HepG2 (cell line): ENCODE measurements around the gene DPP6. TPM values are rescaled to one million over a fixed set of nuclear protein-coding genes. Genes with fewer than 3 reads are reported as not detected.

ENCODE experiments used
- ATAC-seq: fragments of 200-7000 bp; cut with Tn5 transposase; 3 replicates; pipeline ENCODE4 v1.9.1; 2020; ENCODE audit warnings: mild to moderate bottlenecking, moderate library complexity
- BruUV-seq: library from RNA; stranded (reverse); fragments of 400-500 nt; replicated peaks from 2 replicates; lab custom pipeline; 2021; lab: Mats Ljungman, UMichigan
- CTCF ChIA-PET: fragments of 300-600 bp; formaldehyde crosslinking; extraction: SDS; loops from one replicate; lab custom pipeline; 2021; ENCODE audit warnings: low total read pairs, inconsistent platforms, low intra/inter-chr PET ratio; lab: Yijun Ruan, JAX
- POLR2A ChIA-PET: fragments of 350-600 bp; sonication (Branson Sonifier 250); formaldehyde crosslinking; loops from one replicate; lab custom pipeline; 2020; ENCODE audit warnings: antibody characterized with exemption, inconsistent platforms; lab: Yijun Ruan, JAX
- DNase-seq: peaks from one replicate; pipeline ENCODE4 v3.0.0-alpha.2; 2015; ENCODE audit warnings: low spot score
- FAIRE-seq: peaks from 3 replicates; lab custom pipeline; 2011; peaks lifted over from hg19 to GRCh38; lab: Jason Lieb, UNC
- H2AFZ ChIP-seq: one replicate; pipeline ENCODE4 v1.6.1; 2011; ENCODE audit warnings: low read length, inconsistent platforms
- H3K27ac ChIP-seq: fragments of 300-600 bp; 3 replicates; pipeline ENCODE4 v1.8.0; 2011; ENCODE audit warnings: mixed run types, mild to moderate bottlenecking, mixed read lengths, low read length, inconsistent platforms; ENCODE audit not compliant: insufficient read depth; ENCODE audit errors: extremely low read length
- H3K27me3 ChIP-seq, 2 experiments: fragments of 200-600 bp in 1 of 2; 2 replicates in 1 of 2; 3 replicates in 1 of 2; pipeline versions ENCODE4 v1.6.0 to v1.8.0; 2011; ENCODE audit warnings: low read length in 2 of 2, mild to moderate bottlenecking in 2 of 2, moderate library complexity in 2 of 2, inconsistent platforms in 1 of 2; ENCODE audit not compliant: insufficient read depth in 2 of 2, control insufficient read depth in 1 of 2
- H3K36me3 ChIP-seq, 2 experiments: fragments of 200-600 bp in 1 of 2; replicated peaks in 1 of 2; 2 replicates in 1 of 2; 3 replicates in 1 of 2; pipeline versions ENCODE4 v1.5.1 to v1.8.0; 2011; ENCODE audit warnings: low read length in 2 of 2, inconsistent platforms in 1 of 2; ENCODE audit not compliant: insufficient read depth in 2 of 2, control insufficient read depth in 1 of 2
- H3K4me1 ChIP-seq: 2 replicates; pipeline ENCODE4 v1.5.1; 2012; ENCODE audit warnings: low read length, inconsistent platforms; ENCODE audit not compliant: insufficient read depth
- H3K4me2 ChIP-seq: 2 replicates; pipeline ENCODE4 v1.6.0; 2011; ENCODE audit warnings: low read depth, low read length, inconsistent platforms
- H3K4me3 ChIP-seq, 3 experiments: fragments of 200-600 bp in 1 of 3; sonication (generic), shearing (Covaris generic) in 1 of 3; replicated peaks in 1 of 3; 2 replicates each; pipeline ENCODE4 v1.5.1; 2011 to 2016; ENCODE audit warnings: low read length in 3 of 3, inconsistent platforms in 2 of 3, low read depth in 2 of 3, mild to moderate bottlenecking in 2 of 3, control low read depth in 1 of 3, mixed read lengths in 1 of 3; ENCODE audit not compliant: insufficient read depth in 1 of 3
- H3K79me2 ChIP-seq: one replicate; pipeline ENCODE4 v1.6.1; 2011; ENCODE audit warnings: low read length, inconsistent platforms; ENCODE audit not compliant: insufficient read depth
- H3K9ac ChIP-seq: 2 replicates; pipeline ENCODE4 v1.6.0; 2011; ENCODE audit warnings: mild to moderate bottlenecking, low read depth, low read length, inconsistent platforms; ENCODE audit not compliant: insufficient read depth
- H3K9me3 ChIP-seq: 2 replicates; pipeline ENCODE4 v1.5.1; 2012; ENCODE audit warnings: mild to moderate bottlenecking, low read length
- H4K20me1 ChIP-seq: 2 replicates; pipeline ENCODE4 v1.6.0; 2011; ENCODE audit warnings: inconsistent platforms, mild to moderate bottlenecking, low read length, moderate library complexity; ENCODE audit not compliant: insufficient read depth
- GATAD2A ChIP-seq: IDR thresholded peaks from 2 replicates; pipeline ENCODE4 v1.6.1; 2016
- ZHX2 ChIP-seq, 2 experiments: sonication (generic) in 1 of 2; formaldehyde crosslinking in 1 of 2; IDR thresholded peaks; 2 replicates each; pipeline versions ENCODE4 v1.6.1 to v1.9.0; 2014 to 2022; ENCODE audit warnings: antibody characterized with exemption in 1 of 2, borderline replicate concordance in 1 of 2, inconsistent platforms in 1 of 2, low read depth in 1 of 2, missing genetic modification reagents in 1 of 2
- WGBS: methylation state at CpG from one replicate; pipeline ENCODE4 v1.1.6; 2017; ENCODE audit warnings: low lambda C conversion rate; 5-methylcytosine and 5-hydroxymethylcytosine counted together
- in situ Hi-C: cut with HindIII; loops from 2 replicates; pipeline ENCODE4 v1.10.0; 2017; ENCODE audit warnings: low pct_unique_long_range_greater_than_20kb; ENCODE audit not compliant: extremely low pct_ligation_motif_present
- intact Hi-C: fragments of 100-400 bp; cut with micrococcal nuclease; formaldehyde crosslinking; loops from one replicate; pipeline ENCODE4 v1.10.0; 2022; ENCODE audit not compliant: unreplicated experiment
- polyA plus RNA-seq, 8 experiments: library from polyadenylated mRNA; depleted of rRNA in 3 of 8; stranded (reverse) in 7 of 8; unstranded in 1 of 8; fragments of >200 nt; fragmentation: Illumina TruSeq in 4 of 8; extraction: Trizol in 4 of 8; gene quantifications; 2 replicates each; pipeline versions ENCODE4 v1.2.1 to v1.2.3, GENCODE V29; 2011 to 2016; ENCODE audit warnings: low read depth in 4 of 8, missing spikeins in 1 of 8, mixed read lengths in 1 of 8; ENCODE audit not compliant: insufficient read depth in 1 of 8
- total RNA-seq, 5 experiments: library from RNA; depleted of rRNA; stranded (reverse); fragments of >200 nt; fragmentation: Illumina TruSeq; extraction: Trizol; gene quantifications; 2 replicates each; pipeline ENCODE4 v1.2.3, GENCODE V29; 2016; ENCODE audit warnings: low read depth in 1 of 5
- TF ChIP-seq, protein P1 (sequence below): sonication (generic); formaldehyde crosslinking; IDR thresholded peaks from 2 replicates; pipeline ENCODE4 v1.4.0; 2020; ENCODE audit warnings: missing genetic modification reagents, borderline replicate concordance

The DPP6 gene
- total and polyA plus RNA-seq, 2 of the 13 experiments (the other 11 are each of a cell fraction or from before 2014, with no cell fraction given), result not detected

DNA sequence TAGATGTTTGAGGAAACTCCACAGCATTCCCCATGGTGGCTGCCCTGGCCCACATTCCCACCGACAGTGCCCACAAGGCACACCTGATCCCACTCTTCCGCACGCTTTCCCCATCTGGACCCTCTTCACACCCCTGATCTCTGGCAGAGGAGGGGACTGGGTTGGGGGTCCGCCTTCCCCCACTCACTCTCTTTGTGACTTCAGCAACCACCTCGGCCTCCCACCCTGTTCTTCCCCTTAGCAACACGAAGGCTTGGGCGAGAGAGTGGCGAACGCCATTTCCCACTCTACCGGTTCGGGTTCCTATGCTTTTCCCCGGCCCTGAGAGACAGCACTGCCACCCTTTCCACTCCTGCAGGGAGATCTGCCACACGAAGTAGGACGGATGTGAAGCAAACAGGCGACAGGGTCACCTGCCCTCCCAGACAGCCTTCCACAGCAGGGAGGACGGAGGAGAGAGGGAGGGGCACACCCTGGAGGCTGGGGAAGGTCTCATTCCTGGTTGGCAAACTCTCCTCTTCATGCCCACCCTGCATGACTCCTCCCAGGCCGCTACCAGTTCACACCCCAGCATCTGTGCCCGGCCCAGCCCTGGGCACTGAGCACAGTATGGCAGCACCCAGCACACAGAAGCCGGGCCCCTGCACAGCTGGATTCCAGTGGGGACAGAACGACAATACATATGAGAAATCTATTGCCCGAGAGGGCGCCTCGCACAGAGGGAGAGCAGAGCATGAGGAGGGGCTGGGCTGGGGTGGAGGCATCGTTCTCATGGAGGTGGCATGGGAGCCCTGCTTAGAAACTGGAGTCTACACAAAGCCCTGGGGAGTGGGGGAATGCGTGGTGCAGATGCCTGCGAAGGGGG is 857.3 kb downstream of the DPP6 start (continued):
- TF ChIP-seq, protein P1, sequence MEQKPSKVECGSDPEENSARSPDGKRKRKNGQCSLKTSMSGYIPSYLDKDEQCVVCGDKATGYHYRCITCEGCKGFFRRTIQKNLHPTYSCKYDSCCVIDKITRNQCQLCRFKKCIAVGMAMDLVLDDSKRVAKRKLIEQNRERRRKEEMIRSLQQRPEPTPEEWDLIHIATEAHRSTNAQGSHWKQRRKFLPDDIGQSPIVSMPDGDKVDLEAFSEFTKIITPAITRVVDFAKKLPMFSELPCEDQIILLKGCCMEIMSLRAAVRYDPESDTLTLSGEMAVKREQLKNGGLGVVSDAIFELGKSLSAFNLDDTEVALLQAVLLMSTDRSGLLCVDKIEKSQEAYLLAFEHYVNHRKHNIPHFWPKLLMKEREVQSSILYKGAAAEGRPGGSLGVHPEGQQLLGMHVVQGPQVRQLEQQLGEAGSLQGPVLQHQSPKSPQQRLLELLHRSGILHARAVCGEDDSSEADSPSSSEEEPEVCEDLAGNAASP, result no peak
- TF ChIP-seq GATAD2A (CRISPR knock-in tag), result no peak

DNA sequence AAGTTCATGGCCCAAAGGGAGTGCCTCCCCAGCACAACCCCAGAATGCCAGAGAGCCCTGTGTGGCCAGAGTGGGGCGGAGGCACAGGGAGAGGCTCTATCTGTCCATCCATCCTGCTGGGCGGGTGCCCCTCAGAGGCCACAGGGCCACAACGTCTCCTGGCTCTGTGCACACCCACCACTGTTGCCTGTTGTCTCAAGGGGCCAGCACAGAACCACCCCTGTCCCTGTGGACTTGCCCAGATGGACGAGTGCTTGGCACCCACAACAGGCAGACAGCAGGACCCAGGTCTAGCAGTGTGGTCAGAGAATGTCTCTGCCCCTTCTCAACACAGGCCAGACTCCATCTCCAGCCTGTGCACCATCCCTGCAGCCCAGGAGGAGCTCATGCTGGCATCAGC is 857.9 kb downstream of the DPP6 start:
- CTCF ChIA-PET, result no interaction called here
- FAIRE-seq, result no peak
- H3K9ac ChIP-seq, result no peak overlapping the region
- no peaks in the 10 kb centered on the region for H3K36me3 ChIP-seq
- no TSS peak for BruUV-seq
- no peak for TF ChIP-seq ZHX2 (IDR thresholded peaks at IDR 0.05; ENCODE audit: low read depth)
- no peak for TF ChIP-seq ZHX2 (CRISPR knock-in tag; IDR thresholded peaks at IDR 0.05; ENCODE audit: borderline replicate concordance)
- TF ChIP-seq, all 625 proteins: peak for 0
- Histone ChIP-seq H3K4me1 (peaks cover 8% of the 10 kb centered on the region), H3K4me3 (no peak overlapping the region), H3K27me3 (peaks cover 2 to 30% of the 10 kb centered on the region in 2 experiments; a peak in 4 of 5 replicates), H4K20me1 (no peaks in the 10 kb centered on the region), H3K4me2 (no peak overlapping the region), H3K9me3 (peaks cover 15% of the 10 kb centered on the region), H3K79me2 (no peaks in the 10 kb centered on the region), H3K27ac (no peak overlapping the region), H2AFZ (no peak overlapping the region)
- 0% methylated on average over 1 of the region's 4 CpGs for WGBS
- intact Hi-C loops (loop anchor here (5.0 kb wide), 1 partner anchor 437 kb away; no protein-coding TSS in a partner anchor), in situ Hi-C loops (no loop called here)
- ATAC-seq (no peak), DNase-seq (no peak)
- POLR2A ChIA-PET, result no interaction called here
